Measurements from ENCODE around the gene PLA2G12B.

PLA2G12B gene

DNA sequence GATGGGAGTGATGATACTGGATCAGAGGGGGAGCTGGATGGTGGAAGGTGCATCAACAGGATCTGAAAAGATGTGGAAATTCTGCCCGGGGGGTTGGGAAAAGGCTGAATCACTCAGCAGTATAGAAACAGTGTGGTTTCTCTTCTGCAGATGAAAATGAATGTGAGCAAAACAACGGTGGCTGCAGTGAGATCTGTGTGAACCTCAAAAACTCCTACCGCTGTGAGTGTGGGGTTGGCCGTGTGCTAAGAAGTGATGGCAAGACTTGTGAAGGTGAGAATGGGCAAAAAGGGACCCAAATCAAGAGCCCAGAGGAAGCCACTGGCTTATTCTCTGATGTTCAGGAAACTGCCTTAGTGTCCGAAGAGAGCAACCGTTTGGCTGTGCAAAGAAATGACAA, 48.2 kb downstream of the PLA2G12B start:
- CTCF ChIA-PET, result interaction anchor here (0.6 kb wide), 1 partner anchor 14 kb away, joined by 3 read pairs; no protein-coding TSS in a partner anchor
- H3K36me3 ChIP-seq (ENCODE audit: control insufficient read depth in 2 of 2, insufficient read depth in 1 of 2, low read length in 2 of 2), result no peaks in the 10 kb centered on the region
- H3K4me3 ChIP-seq (ENCODE audit: low read depth, low read length), result no peak overlapping the region
- H3K27ac ChIP-seq (ENCODE audit: extremely low read depth, low read depth, low read length), result no peak overlapping the region
- no peaks in the 10 kb centered on the region for H3K4me1 ChIP-seq (ENCODE audit: control insufficient read depth, insufficient read depth, low read length)
- POLR2A ChIA-PET, result no interaction called here
- no peak for TF ChIP-seq ZNF530 (tag by site-specific recombination; IDR thresholded peaks at IDR 0.05; ENCODE audit: low read depth)
- no peak for TF ChIP-seq ZNF24 (tag by site-specific recombination; IDR thresholded peaks at IDR 0.05)
- TF ChIP-seq KLF16 (tag by site-specific recombination; IDR thresholded peaks at IDR 0.05), result no peak
- no peak for TF ChIP-seq ZNF623 (tag by site-specific recombination; IDR thresholded peaks at IDR 0.05)
- TF ChIP-seq ZNF626 (tag by site-specific recombination; IDR thresholded peaks at IDR 0.05), result no peak
- no peak for TF ChIP-seq ZNF266 (tag by site-specific recombination; IDR thresholded peaks at IDR 0.05; ENCODE audit: low read depth)
- no peak for TF ChIP-seq ZNF140 (tag by site-specific recombination; IDR thresholded peaks at IDR 0.05)
- no peak for TF ChIP-seq ZNF548 (tag by site-specific recombination; IDR thresholded peaks at IDR 0.05)
- no peak for TF ChIP-seq ZFHX2 (tag by site-specific recombination; conservative IDR thresholded peaks at IDR 0.05)
- TF ChIP-seq ZNF785 (tag by site-specific recombination; IDR thresholded peaks at IDR 0.05), result no peak
- TF ChIP-seq ZNF426 (tag by site-specific recombination; IDR thresholded peaks at IDR 0.05), result no peak
- TF ChIP-seq OSR2 (tag by site-specific recombination; IDR thresholded peaks at IDR 0.05), result no peak
- TF ChIP-seq ZNF747 (tag by site-specific recombination; IDR thresholded peaks at IDR 0.05), result no peak
- TF ChIP-seq ZNF701 (tag by site-specific recombination; IDR thresholded peaks at IDR 0.05), result no peak
- TF ChIP-seq ZNF776 (tag by site-specific recombination; IDR thresholded peaks at IDR 0.05; ENCODE audit: borderline replicate concordance), result no peak
- TF ChIP-seq ZBTB17 (tag by site-specific recombination; IDR thresholded peaks at IDR 0.05), result no peak
- H3K9me3 ChIP-seq (ENCODE audit: control insufficient read depth, insufficient read depth, low read depth, low read length), result no peaks in the 10 kb centered on the region

DNA sequence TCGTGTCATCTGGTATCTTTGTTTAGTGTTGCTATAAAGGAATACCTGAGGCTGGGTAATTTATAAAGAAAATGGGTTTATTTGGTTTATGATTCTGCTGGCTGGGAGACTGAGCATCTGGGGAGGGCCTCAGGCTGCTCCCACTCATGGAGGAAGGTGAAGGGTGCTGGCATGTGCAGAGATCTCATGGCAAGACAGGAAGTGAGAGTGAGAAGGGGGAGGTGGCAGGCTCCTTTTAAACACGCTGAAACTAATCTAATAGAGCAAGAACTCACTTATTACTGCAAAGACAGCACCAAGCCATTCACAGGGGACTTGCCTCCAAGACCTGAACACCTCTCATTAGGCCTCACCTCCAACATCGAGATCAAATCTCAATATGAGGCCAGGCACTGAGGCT, 49.8 kb downstream of the PLA2G12B start:
- Histone ChIP-seq H3K27ac (ENCODE audit: extremely low read depth, low read depth, low read length) (no peak overlapping the region), H3K9me3 (ENCODE audit: control insufficient read depth, insufficient read depth, low read depth, low read length) (no peaks in the 10 kb centered on the region), H3K4me1 (ENCODE audit: control insufficient read depth, insufficient read depth, low read length) (no peaks in the 10 kb centered on the region), H3K36me3 (ENCODE audit: control insufficient read depth in 2 of 2, insufficient read depth in 1 of 2, low read length in 2 of 2) (no peaks in the 10 kb centered on the region), H3K4me3 (ENCODE audit: low read depth, low read length) (no peak overlapping the region)
- CTCF ChIA-PET, result no interaction called here
- POLR2A ChIA-PET, result no interaction called here
- TF ChIP-seq ZNF48 (tag by site-specific recombination; IDR thresholded peaks at IDR 0.05) (no peak), ZFHX2 (tag by site-specific recombination; conservative IDR thresholded peaks at IDR 0.05) (no peak), ZNF776 (tag by site-specific recombination; IDR thresholded peaks at IDR 0.05; ENCODE audit: borderline replicate concordance) (no peak), GLIS1 (tag by site-specific recombination; IDR thresholded peaks at IDR 0.05) (no peak), ZNF621 (tag by site-specific recombination; IDR thresholded peaks at IDR 0.05) (no peak), ZNF433 (tag by site-specific recombination; IDR thresholded peaks at IDR 0.05; ENCODE audit: low read depth) (no peak), ZNF146 (tag by site-specific recombination; IDR thresholded peaks at IDR 0.05) (no peak), ZNF707 (tag by site-specific recombination; IDR thresholded peaks at IDR 0.05) (no peak), OVOL3 (tag by site-specific recombination; IDR thresholded peaks at IDR 0.05) (no peak), PRDM2 (tag by site-specific recombination; IDR thresholded peaks at IDR 0.05; ENCODE audit: borderline replicate concordance) (no peak), ZSCAN16 (tag by site-specific recombination; IDR thresholded peaks at IDR 0.05) (no peak), SETDB1 (IDR thresholded peaks at IDR 0.05; ENCODE audit: insufficient read length, low read length) (no peak), ZNF837 (tag by site-specific recombination; IDR thresholded peaks at IDR 0.05) (no peak), ZNF692 (tag by site-specific recombination; IDR thresholded peaks at IDR 0.05) (no peak)
- TF ChIP-seq, protein P1, sequence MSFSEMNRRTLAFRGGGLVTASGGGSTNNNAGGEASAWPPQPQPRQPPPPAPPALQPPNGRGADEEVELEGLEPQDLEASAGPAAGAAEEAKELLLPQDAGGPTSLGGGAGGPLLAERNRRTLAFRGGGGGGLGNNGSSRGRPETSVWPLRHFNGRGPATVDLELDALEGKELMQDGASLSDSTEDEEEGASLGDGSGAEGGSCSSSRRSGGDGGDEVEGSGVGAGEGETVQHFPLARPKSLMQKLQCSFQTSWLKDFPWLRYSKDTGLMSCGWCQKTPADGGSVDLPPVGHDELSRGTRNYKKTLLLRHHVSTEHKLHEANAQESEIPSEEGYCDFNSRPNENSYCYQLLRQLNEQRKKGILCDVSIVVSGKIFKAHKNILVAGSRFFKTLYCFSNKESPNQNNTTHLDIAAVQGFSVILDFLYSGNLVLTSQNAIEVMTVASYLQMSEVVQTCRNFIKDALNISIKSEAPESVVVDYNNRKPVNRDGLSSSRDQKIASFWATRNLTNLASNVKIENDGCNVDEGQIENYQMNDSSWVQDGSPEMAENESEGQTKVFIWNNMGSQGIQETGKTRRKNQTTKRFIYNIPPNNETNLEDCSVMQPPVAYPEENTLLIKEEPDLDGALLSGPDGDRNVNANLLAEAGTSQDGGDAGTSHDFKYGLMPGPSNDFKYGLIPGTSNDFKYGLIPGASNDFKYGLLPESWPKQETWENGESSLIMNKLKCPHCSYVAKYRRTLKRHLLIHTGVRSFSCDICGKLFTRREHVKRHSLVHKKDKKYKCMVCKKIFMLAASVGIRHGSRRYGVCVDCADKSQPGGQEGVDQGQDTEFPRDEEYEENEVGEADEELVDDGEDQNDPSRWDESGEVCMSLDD (tag by site-specific recombination; IDR thresholded peaks at IDR 0.05), result no peak
